OCI-LY7 (cell line): ENCODE data around the gene OAT. TPM values are rescaled to one million over a fixed set of nuclear protein-coding genes. Genes with fewer than 3 reads are reported as not detected.

Experiments used
- BruUV-seq: library from RNA; stranded (reverse); fragments of 400-500 nt; replicated peaks from 2 replicates; lab custom pipeline; 2021; lab: Mats Ljungman, UMichigan
- CTCF ChIA-PET: fragments of 300-600 bp; sonication (Branson Sonifier 250); formaldehyde crosslinking; loops from one replicate; lab custom pipeline; 2022; ENCODE audit warnings: antibody characterized with exemption; ENCODE audit not compliant: unreplicated experiment; lab: Charles Lee
- POLR2A ChIA-PET: fragments of 300-600 bp; sonication (Branson Sonifier 250); formaldehyde crosslinking; loops from one replicate; lab custom pipeline; 2022; ENCODE audit warnings: antibody characterized with exemption; lab: Charles Lee
- DNase-seq: peaks from one replicate; pipeline ENCODE4 v3.0.0-alpha.2; 2015; ENCODE audit warnings: low spot score
- H2AFZ ChIP-seq: fragments of 200-600 bp; sonication (generic), shearing (Covaris generic); 2 replicates; pipeline ENCODE4 v1.6.1; 2014; ENCODE audit warnings: mild to moderate bottlenecking, antibody characterized with exemption, low read length, moderate library complexity
- H3K27ac ChIP-seq: fragments of 200-600 bp; sonication (generic); 2 replicates; pipeline ENCODE4 v1.5.1; 2014; ENCODE audit warnings: mixed run types, low read depth, mild to moderate bottlenecking, moderate library complexity, low read length, inconsistent platforms; ENCODE audit not compliant: poor library complexity, severe bottlenecking
- H3K36me3 ChIP-seq: fragments of 200-600 bp; sonication (generic); 2 replicates; pipeline ENCODE4 v1.6.1; 2014; ENCODE audit warnings: mild to moderate bottlenecking, antibody characterized with exemption, low read length, moderate library complexity, mixed read lengths; ENCODE audit not compliant: insufficient read depth
- H3K4me1 ChIP-seq: fragments of 200-600 bp; sonication (generic); 2 replicates; pipeline ENCODE4 v1.5.1; 2014; ENCODE audit warnings: mild to moderate bottlenecking, low read length; ENCODE audit not compliant: insufficient read depth, poor library complexity, severe bottlenecking
- H3K4me2 ChIP-seq: fragments of 200-600 bp; sonication (generic); 2 replicates; pipeline ENCODE4 v1.6.1; 2014; ENCODE audit warnings: mild to moderate bottlenecking, low read length
- H3K4me3 ChIP-seq: fragments of 200-600 bp; sonication (generic); 2 replicates; pipeline ENCODE4 v1.5.1; 2014; ENCODE audit warnings: mild to moderate bottlenecking, low read depth, low read length; ENCODE audit not compliant: poor library complexity, severe bottlenecking
- H3K79me2 ChIP-seq: fragments of 200-600 bp; sonication (generic); 2 replicates; pipeline ENCODE4 v1.6.1; 2016; ENCODE audit warnings: low read depth, mild to moderate bottlenecking, low read length, moderate library complexity, mixed read lengths; ENCODE audit not compliant: insufficient read depth
- H3K9me2 ChIP-seq: fragments of 200-600 bp; sonication (generic); 2 replicates; pipeline ENCODE4 v1.6.1; 2016; ENCODE audit warnings: mild to moderate bottlenecking, low read length, mixed read lengths; ENCODE audit not compliant: insufficient read depth
- H3K9me3 ChIP-seq: fragments of 200-600 bp; sonication (generic); 2 replicates; pipeline ENCODE4 v1.6.1; 2014; ENCODE audit warnings: mild to moderate bottlenecking, mixed run types, low read length, mixed read lengths
- H4K20me1 ChIP-seq: fragments of 200-600 bp; sonication (generic); 2 replicates; pipeline ENCODE4 v1.6.1; 2014; ENCODE audit warnings: mild to moderate bottlenecking, antibody characterized with exemption, low read length, moderate library complexity, mixed read lengths; ENCODE audit not compliant: insufficient read depth
- EZH2phosphoT487 ChIP-seq: fragments of 200-600 bp; sonication (generic); IDR thresholded peaks from 2 replicates; pipeline ENCODE4 v1.6.1; 2018; ENCODE audit warnings: low read depth, borderline replicate concordance, mild to moderate bottlenecking, mixed run types, antibody characterized with exemption, low read length, moderate library complexity, mixed read lengths
- intact Hi-C: fragments of 100-400 bp; cut with micrococcal nuclease; formaldehyde crosslinking; loops from one replicate; pipeline ENCODE4 v1.10.0; 2022; ENCODE audit not compliant: unreplicated experiment
- total RNA-seq, 2 experiments: library from RNA; depleted of rRNA in 1 of 2; stranded (reverse); fragments of >200 nt in 1 of 2; shearing (Covaris generic) in 1 of 2; gene quantifications; 2 replicates each; pipeline ENCODE4 v1.2.3, GENCODE V29; 2014 to 2022
- TF ChIP-seq, protein P1 (sequence below): fragments of 200-600 bp; sonication (generic); conservative IDR thresholded peaks from 2 replicates; pipeline ENCODE4 v1.5.1; 2014; ENCODE audit warnings: mild to moderate bottlenecking, antibody characterized with exemption, low read length, moderate library complexity, mixed read lengths

OAT gene
- total RNA-seq, 2 experiments from 2014 or later = 13.5 to 27.1 TPM

- BruUV-seq = no TSS peak
- no peak for DNase-seq
- POLR2A ChIA-PET = no interaction called here
- Histone ChIP-seq H3K4me2 (no peak overlapping the region), H3K4me1 (no peaks in the 10 kb centered on the region), H3K27ac (no peak overlapping the region), H3K36me3 (no peaks in the 10 kb centered on the region), H3K79me2 (no peaks in the 10 kb centered on the region), H3K9me3 (no peaks in the 10 kb centered on the region), H4K20me1 (no peaks in the 10 kb centered on the region), H3K9me2 (no peaks in the 10 kb centered on the region), H2AFZ (no peak overlapping the region), H3K4me3 (no peak overlapping the region)
- CTCF ChIA-PET = no interaction called here
- intact Hi-C loops = no loop called here
- TF ChIP-seq, protein P1, sequence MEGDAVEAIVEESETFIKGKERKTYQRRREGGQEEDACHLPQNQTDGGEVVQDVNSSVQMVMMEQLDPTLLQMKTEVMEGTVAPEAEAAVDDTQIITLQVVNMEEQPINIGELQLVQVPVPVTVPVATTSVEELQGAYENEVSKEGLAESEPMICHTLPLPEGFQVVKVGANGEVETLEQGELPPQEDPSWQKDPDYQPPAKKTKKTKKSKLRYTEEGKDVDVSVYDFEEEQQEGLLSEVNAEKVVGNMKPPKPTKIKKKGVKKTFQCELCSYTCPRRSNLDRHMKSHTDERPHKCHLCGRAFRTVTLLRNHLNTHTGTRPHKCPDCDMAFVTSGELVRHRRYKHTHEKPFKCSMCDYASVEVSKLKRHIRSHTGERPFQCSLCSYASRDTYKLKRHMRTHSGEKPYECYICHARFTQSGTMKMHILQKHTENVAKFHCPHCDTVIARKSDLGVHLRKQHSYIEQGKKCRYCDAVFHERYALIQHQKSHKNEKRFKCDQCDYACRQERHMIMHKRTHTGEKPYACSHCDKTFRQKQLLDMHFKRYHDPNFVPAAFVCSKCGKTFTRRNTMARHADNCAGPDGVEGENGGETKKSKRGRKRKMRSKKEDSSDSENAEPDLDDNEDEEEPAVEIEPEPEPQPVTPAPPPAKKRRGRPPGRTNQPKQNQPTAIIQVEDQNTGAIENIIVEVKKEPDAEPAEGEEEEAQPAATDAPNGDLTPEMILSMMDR = no peak
Observed at GRCh38 chr10:124356701-124357560, 61.8 kb downstream of the OAT start.

DNA sequence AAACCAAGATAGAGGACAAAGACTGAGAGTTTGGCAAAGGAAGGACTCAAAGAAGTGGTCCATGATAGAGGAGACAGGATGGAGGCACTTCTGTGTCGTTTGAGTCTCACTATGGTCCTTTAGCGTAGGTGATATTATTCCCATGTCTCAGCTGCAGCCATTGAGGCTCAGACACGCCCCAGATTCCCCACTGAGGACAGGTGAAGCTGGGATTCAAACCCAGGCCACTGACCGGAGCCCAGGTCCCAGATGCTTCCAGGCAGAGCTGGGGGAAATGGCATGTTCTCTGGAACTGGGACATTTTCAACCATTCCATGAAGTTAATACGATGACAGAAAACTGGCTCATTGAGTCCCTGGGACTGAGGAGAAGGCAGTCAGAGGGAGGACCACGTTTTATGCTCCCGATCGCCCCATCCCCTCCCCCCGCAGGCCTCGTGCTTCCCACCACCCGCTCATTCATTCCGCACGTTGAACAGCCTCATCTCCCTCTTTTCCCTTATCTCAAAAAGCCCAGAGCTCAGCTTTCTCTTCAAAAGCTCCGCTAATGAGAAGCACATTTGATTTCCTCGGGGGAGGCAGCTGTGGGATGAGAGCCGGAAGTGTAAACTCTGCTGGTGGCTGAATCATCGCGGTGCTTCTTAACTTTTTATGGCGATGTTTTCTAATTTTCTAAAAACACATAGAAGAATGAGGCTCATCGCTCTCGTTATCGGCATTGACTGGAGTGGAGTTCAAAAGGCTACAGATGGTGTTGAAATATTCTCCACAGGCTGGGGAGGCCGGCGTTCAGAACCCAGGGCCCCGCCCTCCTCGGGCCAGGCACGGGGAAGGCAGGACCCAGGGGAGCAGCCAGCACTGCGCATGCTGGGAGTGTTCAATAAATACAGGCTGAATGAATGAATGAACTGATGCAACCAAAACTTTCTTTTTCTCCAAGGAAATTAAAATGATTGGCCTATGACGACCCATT is 64.0 kb downstream of the OAT start:
- Histone ChIP-seq H4K20me1 (no peaks in the 10 kb centered on the region), H2AFZ (no peak overlapping the region), H3K36me3 (no peaks in the 10 kb centered on the region), H3K27ac (no peak overlapping the region), H3K79me2 (no peaks in the 10 kb centered on the region), H3K4me1 (no peaks in the 10 kb centered on the region), H3K4me2 (no peak overlapping the region), H3K9me3 (no peaks in the 10 kb centered on the region), H3K9me2 (no peaks in the 10 kb centered on the region), H3K4me3 (no peak overlapping the region)
- no peak for DNase-seq
- ChIA-PET CTCF (no interaction called here), POLR2A (no interaction called here)
- intact Hi-C loops = no loop called here
- TF ChIP-seq, protein P1 = no peak
- TF ChIP-seq EZH2phosphoT487 = no peak
- BruUV-seq = no TSS peak
